SH-SY5Y (cell line): ENCODE data around the gene SRPK3.

Experiments
- GATA2 ChIP-seq: IDR thresholded peaks from 2 replicates; pipeline ENCODE4 v1.6.1; 2011; ENCODE audit warnings: mild to moderate bottlenecking, low read depth, low read length
- GATA3 ChIP-seq: IDR thresholded peaks from 2 replicates; pipeline ENCODE4 v1.6.1; 2011; ENCODE audit warnings: low read depth, mild to moderate bottlenecking, low read length, moderate library complexity

GRCh38 chrX:153779891-153780677, 757 bp upstream of the SRPK3 start:
- no peak for TF ChIP-seq GATA2
- no peak for TF ChIP-seq GATA3
